PC-9 (cell line): ENCODE results near the gene GPC5. TPM values are rescaled to one million over a fixed set of nuclear protein-coding genes. Genes with fewer than 3 reads are reported as not detected.

ENCODE experiments used
- BruUV-seq: library from RNA; stranded (reverse); fragments of 400-500 nt; replicated peaks from 2 replicates; lab custom pipeline; 2021; lab: Mats Ljungman, UMichigan
- CTCF ChIA-PET: fragments of 300-600 bp; sonication (Branson Sonifier 250); formaldehyde crosslinking; loops from one replicate; lab custom pipeline; 2022; ENCODE audit warnings: antibody characterized with exemption; lab: Charles Lee
- POLR2A ChIA-PET: fragments of 300-600 bp; sonication (Branson Sonifier 250); formaldehyde crosslinking; loops from one replicate; lab custom pipeline; 2022; ENCODE audit warnings: antibody characterized with exemption; ENCODE audit not compliant: unreplicated experiment; lab: Charles Lee
- DNase-seq, 2 experiments: peaks; one replicate each; pipeline versions ENCODE4 v3.0.0 to v3.0.0-alpha.2; 2015 to 2022; ENCODE audit warnings: mixed read lengths in 1 of 2
- H2AFZ ChIP-seq: fragments of 200-600 bp; sonication (generic); 2 replicates; pipeline ENCODE4 v1.8.1; 2017; ENCODE audit warnings: antibody characterized with exemption
- H3F3A ChIP-seq: fragments of 200-600 bp; sonication (generic); 2 replicates; pipeline ENCODE4 v1.8.1; 2017; ENCODE audit warnings: antibody characterized with exemption, mild to moderate bottlenecking, low read depth; ENCODE audit not compliant: insufficient read depth
- H3K27ac ChIP-seq: fragments of 200-600 bp; sonication (generic); 2 replicates; pipeline ENCODE4 v1.6.1; 2016; ENCODE audit warnings: mixed run types
- H3K27me3 ChIP-seq: fragments of 200-600 bp; sonication (generic); 2 replicates; pipeline ENCODE4 v1.6.1; 2016; ENCODE audit warnings: low read depth, mixed run types; ENCODE audit not compliant: insufficient read depth
- H3K36me3 ChIP-seq: fragments of 200-600 bp; sonication (generic); 2 replicates; pipeline ENCODE4 v1.6.1; 2016; ENCODE audit warnings: low read depth, mixed run types
- H3K4me1 ChIP-seq: fragments of 200-600 bp; sonication (generic); replicated peaks from 2 replicates; pipeline ENCODE4 v1.6.1; 2016; ENCODE audit warnings: mixed run types; ENCODE audit not compliant: insufficient read depth
- H3K4me2 ChIP-seq: fragments of 200-600 bp; sonication (generic); 2 replicates; pipeline ENCODE4 v1.6.1; 2017; ENCODE audit warnings: mixed run types
- H3K4me3 ChIP-seq: fragments of 200-600 bp; sonication (generic); 2 replicates; pipeline ENCODE4 v1.6.1; 2016; ENCODE audit warnings: mixed run types
- H3K79me2 ChIP-seq: fragments of 200-600 bp; sonication (generic); 2 replicates; pipeline ENCODE4 v1.6.1; 2017; ENCODE audit warnings: low read depth, mixed run types
- H3K9me2 ChIP-seq: fragments of 200-600 bp; sonication (generic); 2 replicates; pipeline ENCODE4 v1.8.1; 2017; ENCODE audit warnings: mild to moderate bottlenecking; ENCODE audit not compliant: insufficient read depth
- H3K9me3 ChIP-seq: fragments of 200-600 bp; sonication (generic); 2 replicates; pipeline ENCODE4 v1.8.1; 2016; ENCODE audit warnings: low read depth; ENCODE audit not compliant: insufficient read depth
- H4K20me1 ChIP-seq: fragments of 200-600 bp; sonication (generic); 2 replicates; pipeline ENCODE4 v1.8.1; 2017; ENCODE audit not compliant: insufficient read depth
- CTCF ChIP-seq: fragments of 200-600 bp; sonication (generic); conservative IDR thresholded peaks from 2 replicates; pipeline ENCODE4 v1.6.1; 2017; ENCODE audit warnings: mixed run types, antibody characterized with exemption, mild to moderate bottlenecking, moderate library complexity
- EZH2 ChIP-seq: fragments of 200-600 bp; sonication (generic); IDR thresholded peaks from 2 replicates; pipeline ENCODE4 v1.8.0; 2017; ENCODE audit warnings: antibody characterized with exemption, low read depth
- intact Hi-C: fragments of 100-400 bp; cut with micrococcal nuclease; formaldehyde crosslinking; loops from one replicate; pipeline ENCODE4 v1.10.0; 2022; ENCODE audit not compliant: unreplicated experiment
- total RNA-seq: library from RNA; stranded (reverse); gene quantifications from 2 replicates; pipeline ENCODE4 v1.2.3, GENCODE V29; 2021

GPC5 gene
- total RNA-seq, 1 experiment from 2014 or later: not detected

DNA sequence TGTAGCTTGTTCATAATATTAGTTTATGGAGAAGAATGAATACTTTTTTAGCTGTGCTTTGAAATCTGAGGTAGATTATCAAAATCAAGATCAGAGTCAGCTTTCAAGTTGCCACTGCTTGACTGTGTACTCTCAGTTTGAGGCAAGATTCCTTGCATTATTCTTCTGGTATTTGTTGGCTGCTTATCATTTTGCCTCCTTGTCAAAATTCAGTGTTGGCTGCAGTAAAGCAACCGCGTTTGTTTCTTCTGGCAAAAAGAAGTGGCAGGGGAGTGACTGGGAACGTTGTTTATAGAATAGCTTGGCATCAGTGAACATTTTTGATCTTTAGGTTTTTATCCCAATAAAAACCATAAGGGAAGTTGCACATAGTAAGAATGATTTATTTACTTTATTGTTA, 1408.9 kb downstream of the GPC5 start:
- no peaks in the 10 kb centered on the region for H3K79me2 ChIP-seq
- TF ChIP-seq EZH2 (no peak), CTCF (no peak)
- no peaks in the 10 kb centered on the region for H3K9me3 ChIP-seq
- BruUV-seq: no TSS peak
- intact Hi-C loops: no loop called here
- POLR2A ChIA-PET: no interaction called here
- no peaks in the 10 kb centered on the region for H3K4me1 ChIP-seq
- H3F3A ChIP-seq: no peaks in the 10 kb centered on the region
- no peak overlapping the region for H3K27ac ChIP-seq
- H4K20me1 ChIP-seq: no peaks in the 10 kb centered on the region
- no peaks in the 10 kb centered on the region for H3K9me2 ChIP-seq
- H3K27me3 ChIP-seq: no peaks in the 10 kb centered on the region
- no peaks in the 10 kb centered on the region for H3K36me3 ChIP-seq
- CTCF ChIA-PET: no interaction called here
- no peak overlapping the region for H3K4me3 ChIP-seq
- no peak overlapping the region for H2AFZ ChIP-seq
- H3K4me2 ChIP-seq: no peak overlapping the region
- no peak for DNase-seq

DNA sequence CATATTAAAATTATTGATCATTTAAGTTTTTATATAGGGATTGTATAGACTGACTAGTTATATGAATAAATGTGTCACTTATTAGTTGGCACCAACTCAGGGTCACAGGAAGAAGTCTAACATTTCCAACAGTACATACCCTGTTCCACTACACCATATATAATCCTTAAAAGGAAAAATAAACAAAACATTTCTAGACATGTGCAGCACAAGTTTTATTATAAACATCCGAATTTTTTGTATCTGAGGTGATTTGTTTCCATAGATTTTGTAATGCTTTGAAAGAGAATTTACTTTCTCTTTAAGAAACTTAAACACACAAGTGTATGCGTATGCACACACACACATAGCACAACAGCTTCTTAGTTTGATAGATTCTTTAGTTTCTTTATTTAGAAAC, 1409.5 kb downstream of the GPC5 start:
- H3K27me3 ChIP-seq: no peaks in the 10 kb centered on the region
- no peak for TF ChIP-seq CTCF
- TF ChIP-seq EZH2: no peak
- no peaks in the 10 kb centered on the region for H3K79me2 ChIP-seq
- H3K36me3 ChIP-seq: no peaks in the 10 kb centered on the region
- no peaks in the 10 kb centered on the region for H3K9me3 ChIP-seq
- CTCF ChIA-PET: no interaction called here
- no peak overlapping the region for H3K4me2 ChIP-seq
- H3K4me1 ChIP-seq: no peaks in the 10 kb centered on the region
- intact Hi-C loops: no loop called here
- H2AFZ ChIP-seq: no peak overlapping the region
- H3K4me3 ChIP-seq: no peak overlapping the region
- POLR2A ChIA-PET: no interaction called here
- no peaks in the 10 kb centered on the region for H3F3A ChIP-seq
- no peak overlapping the region for H3K27ac ChIP-seq
- H4K20me1 ChIP-seq: no peaks in the 10 kb centered on the region
- no TSS peak for BruUV-seq
- no peak for DNase-seq
- H3K9me2 ChIP-seq: no peaks in the 10 kb centered on the region

- Histone ChIP-seq H3K36me3 (no peaks in the 10 kb centered on the region), H2AFZ (no peak overlapping the region), H3K27me3 (no peaks in the 10 kb centered on the region), H3K4me3 (no peak overlapping the region), H3K9me2 (no peaks in the 10 kb centered on the region), H3K79me2 (no peaks in the 10 kb centered on the region), H3K4me1 (no peaks in the 10 kb centered on the region), H3K4me2 (no peak overlapping the region), H3F3A (no peaks in the 10 kb centered on the region), H4K20me1 (no peaks in the 10 kb centered on the region; the same call in 1 of the 2 replicates), H3K9me3 (no peaks in the 10 kb centered on the region), H3K27ac (no peak overlapping the region)
- intact Hi-C loops: no loop called here
- DNase-seq: no peak
- no TSS peak for BruUV-seq
- ChIA-PET POLR2A (no interaction called here), CTCF (no interaction called here)
- TF ChIP-seq CTCF: no peak
- no peak for TF ChIP-seq EZH2
These were observed 1422.9 kb downstream of the GPC5 start for GRCh38 chr13:92821324-92821723.
